K562 (cell line): ENCODE results near the gene IGLL1. TPM values are rescaled to one million over a fixed set of nuclear protein-coding genes. Genes with fewer than 3 reads are reported as not detected.

ENCODE experiments used
- ATAC-seq: fragments of 200-7000 bp; cut with Tn5 transposase; 3 replicates; pipeline ENCODE4 v1.9.1; 2020; ENCODE audit warnings: moderate library complexity
- BruUV-seq: library from RNA; stranded (reverse); fragments of 400-500 nt; replicated peaks from 2 replicates; lab custom pipeline; 2021; lab: Mats Ljungman, UMichigan
- CTCF ChIA-PET: fragments of 300-600 bp; formaldehyde crosslinking; extraction: SDS; loops from one replicate; lab custom pipeline; 2021; ENCODE audit warnings: low intra/inter-chr PET ratio; lab: Yijun Ruan, JAX
- POLR2A ChIA-PET: fragments of 300-600, 350-650 bp; sonication (Branson Sonifier 250); formaldehyde crosslinking; extraction: SDS; loops from one replicate; lab custom pipeline; 2021; ENCODE audit warnings: antibody characterized with exemption, inconsistent platforms; lab: Yijun Ruan, JAX
- DNase-seq, 4 experiments: peaks; one replicate each; pipeline versions ENCODE4 v3.0.0 to v3.0.0-alpha.2; 2011 to 2018; ENCODE audit warnings: low spot score in 3 of 4, mixed read lengths in 3 of 4; ENCODE audit errors: extremely low read depth in 1 of 4
- FAIRE-seq: peaks from 2 replicates; lab custom pipeline; 2011; peaks lifted over from hg19 to GRCh38; lab: Jason Lieb, UNC
- H2AFZ ChIP-seq: 2 replicates; pipeline ENCODE4 v1.6.0; 2011; ENCODE audit warnings: low read depth, low read length, control low read depth, inconsistent platforms
- H3K27ac ChIP-seq: fragments of 200-600 bp; 3 replicates; pipeline ENCODE4 v1.8.0; 2011; ENCODE audit warnings: low read depth, mild to moderate bottlenecking, control low read depth, inconsistent platforms, low read length, moderate library complexity, mixed read lengths; ENCODE audit errors: extremely low read depth
- H3K27me3 ChIP-seq, 2 experiments: fragments of 300-600 bp in 1 of 2; 2 replicates in 1 of 2; 3 replicates in 1 of 2; pipeline versions ENCODE4 v1.6.0 to v1.8.0; 2011; ENCODE audit warnings: inconsistent platforms in 2 of 2, low read length in 2 of 2, mild to moderate bottlenecking in 1 of 2, mixed read lengths in 1 of 2, moderate library complexity in 1 of 2; ENCODE audit not compliant: control insufficient read depth in 2 of 2, insufficient read depth in 2 of 2
- H3K36me3 ChIP-seq: fragments of 300-600 bp; 3 replicates; pipeline ENCODE4 v1.8.0; 2011; ENCODE audit warnings: mild to moderate bottlenecking, low read length, inconsistent platforms; ENCODE audit not compliant: control insufficient read depth, insufficient read depth
- H3K4me1 ChIP-seq, 2 experiments: fragments of 200-600 bp in 1 of 2; replicated peaks in 1 of 2; 2 replicates in 1 of 2; 3 replicates in 1 of 2; pipeline versions ENCODE4 v1.5.1 to v1.8.0; 2011; ENCODE audit warnings: inconsistent platforms in 2 of 2, low read length in 2 of 2, mild to moderate bottlenecking in 1 of 2, mixed read lengths in 1 of 2, moderate library complexity in 1 of 2; ENCODE audit not compliant: control insufficient read depth in 2 of 2, insufficient read depth in 2 of 2
- H3K4me2 ChIP-seq: 2 replicates; pipeline ENCODE4 v1.6.1; 2011; ENCODE audit warnings: low read length, control low read depth, inconsistent platforms, mixed read lengths; ENCODE audit not compliant: insufficient read depth
- H3K4me3 ChIP-seq: fragments of 200-600 bp; sonication (generic), shearing (Covaris generic); 2 replicates; pipeline ENCODE4 v1.5.1; 2016; ENCODE audit warnings: control low read depth, inconsistent platforms
- H3K79me2 ChIP-seq: fragments of 200-600 bp; 3 replicates; pipeline ENCODE4 v1.8.0; 2011; ENCODE audit warnings: low read length, inconsistent platforms; ENCODE audit not compliant: control insufficient read depth, insufficient read depth
- H3K9ac ChIP-seq, 2 experiments: 2 replicates each; pipeline versions ENCODE4 v1.6.0 to v1.6.1; 2011; ENCODE audit warnings: low read depth in 2 of 2, low read length in 2 of 2, control low read depth in 1 of 2, inconsistent platforms in 1 of 2, mild to moderate bottlenecking in 1 of 2, mixed read lengths in 1 of 2; ENCODE audit not compliant: insufficient read depth in 1 of 2
- H3K9me1 ChIP-seq: one replicate; pipeline ENCODE4 v1.6.0; 2011; ENCODE audit warnings: inconsistent platforms, mild to moderate bottlenecking, low read length, moderate library complexity; ENCODE audit not compliant: control insufficient read depth, insufficient read depth
- H3K9me3 ChIP-seq: replicated peaks from 2 replicates; pipeline ENCODE4 v1.5.1; 2011; ENCODE audit warnings: low read depth, low read length, inconsistent platforms; ENCODE audit not compliant: control insufficient read depth, insufficient read depth
- H4K20me1 ChIP-seq: replicated peaks from 2 replicates; pipeline ENCODE4 v1.6.1; 2011; ENCODE audit warnings: low read length, inconsistent platforms, mixed read lengths; ENCODE audit not compliant: control insufficient read depth, insufficient read depth
- ARHGAP35 ChIP-seq: fragments of 450-650 bp; IDR thresholded peaks from 2 replicates; pipeline ENCODE4 v1.6.1; 2018; ENCODE audit not compliant: partially characterized antibody
- BCL6 ChIP-seq: fragments of 250-450 bp; sonication (Bioruptor Pico); IDR thresholded peaks from 2 replicates; pipeline ENCODE4 v1.4.0; 2020
- CREBBP ChIP-seq: IDR thresholded peaks from one replicate; pipeline ENCODE4 v1.6.1; 2012; ENCODE audit warnings: low read depth, mild to moderate bottlenecking, control low read depth, inconsistent platforms, low read length
- JUN ChIP-seq, 2 experiments: sonication (generic) in 1 of 2; formaldehyde crosslinking in 1 of 2; IDR thresholded peaks; 2 replicates each; pipeline versions ENCODE4 v1.6.1 to v1.8.0; 2012 to 2022; ENCODE audit warnings: borderline replicate concordance in 2 of 2, mild to moderate bottlenecking in 2 of 2, improper control_type of control experiment in 1 of 2, low read depth in 1 of 2, low read length in 1 of 2, missing genetic modification reagents in 1 of 2
- NR2C1 ChIP-seq, 2 experiments: fragments of 450-650 bp; IDR thresholded peaks; 2 replicates each; pipeline ENCODE4 v1.6.1; 2017; ENCODE audit warnings: mild to moderate bottlenecking in 2 of 2, antibody characterized with exemption in 1 of 2, inconsistent platforms in 1 of 2, missing compliant biosample characterization in 1 of 2, missing genetic modification characterization in 1 of 2
- NR2C2 ChIP-seq, 2 experiments: fragments of 200-800 bp in 1 of 2; sonication (Bioruptor generic) in 1 of 2; sonication (generic) in 1 of 2; formaldehyde crosslinking in 1 of 2; IDR thresholded peaks; 2 replicates each; pipeline versions ENCODE4 v1.6.1 to v1.8.0; 2016 to 2022; ENCODE audit warnings: mild to moderate bottlenecking in 1 of 2, missing compliant biosample characterization in 1 of 2, missing genetic modification characterization in 1 of 2, missing genetic modification reagents in 1 of 2
- NRF1 ChIP-seq, 2 experiments: fragments of 450-650 bp; IDR thresholded peaks in 1 of 2; conservative IDR thresholded peaks in 1 of 2; 2 replicates each; pipeline ENCODE4 v1.6.1; 2014; ENCODE audit warnings: mild to moderate bottlenecking in 2 of 2
- SMAD1 ChIP-seq: fragments of 150-350 bp; IDR thresholded peaks from 2 replicates; pipeline ENCODE4 v1.6.1; 2014; ENCODE audit warnings: low read length, low read depth; ENCODE audit not compliant: partially characterized antibody
- SP1 ChIP-seq: sonication (generic); formaldehyde crosslinking; IDR thresholded peaks from 2 replicates; pipeline ENCODE4 v1.8.1; 2022; ENCODE audit warnings: mild to moderate bottlenecking, missing genetic modification reagents
- TEAD2 ChIP-seq: fragments of 450-650 bp; IDR thresholded peaks from 2 replicates; pipeline ENCODE4 v1.6.1; 2016; ENCODE audit warnings: missing genetic modification characterization, control low read depth, missing compliant biosample characterization
- ZC3H8 ChIP-seq: fragments of 450-650 bp; IDR thresholded peaks from 2 replicates; pipeline ENCODE4 v1.6.1; 2017
- ZNF717 ChIP-seq: fragments of 250-450 bp; sonication (Bioruptor Pico); IDR thresholded peaks from 2 replicates; pipeline ENCODE4 v1.5.0; 2021
- whole genome bisulfite sequencing: fragments of 100-300 bp; shearing (Covaris generic); methylation state at CpG from one replicate; pipeline ENCODE4 v1.1.6; 2016; ENCODE audit warnings: low coverage, mixed read lengths; ENCODE audit not compliant: insufficient coverage; ENCODE audit errors: missing lambda C conversion rate; 5-methylcytosine and 5-hydroxymethylcytosine counted together
- in situ Hi-C: fragments of 300-500 bp; cut with MboI; formaldehyde crosslinking; loops from 4 replicates; pipeline ENCODE4 v1.15.0; 2018; ENCODE audit warnings: inconsistent platforms, mixed read lengths
- intact Hi-C: fragments of 100-400 bp; cut with micrococcal nuclease; formaldehyde crosslinking; loops from 2 replicates; pipeline ENCODE4 v1.14.2; 2022
- polyA plus RNA-seq, 8 experiments: library from polyadenylated mRNA; depleted of rRNA in 4 of 8; stranded (reverse) in 5 of 8; unstranded in 3 of 8; fragments of >200 nt; fragmentation: Nextera tagmentation in 2 of 8; fragmentation: Illumina TruSeq in 1 of 8; extraction: Ambion mirVana in 2 of 8; extraction: Trizol in 1 of 8; gene quantifications; 2 replicates each; pipeline versions ENCODE4 v1.2.1 to v1.2.3, GENCODE V29; 2011 to 2014; ENCODE audit warnings: inconsistent platforms in 1 of 8, missing spikeins in 1 of 8
- total RNA-seq, 7 experiments: library from RNA; depleted of rRNA in 6 of 7; stranded (reverse); fragments of >200 nt in 6 of 7; fragmentation: Illumina TruSeq in 2 of 7; extraction: Trizol in 2 of 7; gene quantifications; 2 replicates each; pipeline versions ENCODE4 v1.2.1 to v1.2.3, GENCODE V29; 2011 to 2021; ENCODE audit warnings: low replicate concordance in 1 of 7
- TF ChIP-seq, protein P1 (sequence below): fragments of 250-450 bp; sonication (Bioruptor Pico); IDR thresholded peaks from 2 replicates; pipeline ENCODE4 v1.4.0; 2020; ENCODE audit warnings: mild to moderate bottlenecking, moderate library complexity, borderline replicate concordance
- TF ChIP-seq, protein P2 (sequence below), 3 experiments: fragments of 200-800 bp in 1 of 3; fragments of 250-450 bp in 1 of 3; fragments of 450-650 bp in 1 of 3; sonication (Bioruptor Pico) in 1 of 3; sonication (Bioruptor generic) in 1 of 3; formaldehyde crosslinking in 1 of 3; IDR thresholded peaks; 2 replicates each; pipeline versions ENCODE4 v1.6.1 to v1.8.0; 2016 to 2022; ENCODE audit warnings: mild to moderate bottlenecking in 2 of 3, missing genetic modification characterization in 2 of 3, missing compliant biosample characterization in 1 of 3, moderate library complexity in 1 of 3

Gene IGLL1
- total and polyA plus RNA-seq, 9 of the 15 experiments (the other 6 are each of a cell fraction or from before 2014, with no cell fraction given): 0.10 to 0.32 (median 0.20) TPM; not detected in 6

DNA sequence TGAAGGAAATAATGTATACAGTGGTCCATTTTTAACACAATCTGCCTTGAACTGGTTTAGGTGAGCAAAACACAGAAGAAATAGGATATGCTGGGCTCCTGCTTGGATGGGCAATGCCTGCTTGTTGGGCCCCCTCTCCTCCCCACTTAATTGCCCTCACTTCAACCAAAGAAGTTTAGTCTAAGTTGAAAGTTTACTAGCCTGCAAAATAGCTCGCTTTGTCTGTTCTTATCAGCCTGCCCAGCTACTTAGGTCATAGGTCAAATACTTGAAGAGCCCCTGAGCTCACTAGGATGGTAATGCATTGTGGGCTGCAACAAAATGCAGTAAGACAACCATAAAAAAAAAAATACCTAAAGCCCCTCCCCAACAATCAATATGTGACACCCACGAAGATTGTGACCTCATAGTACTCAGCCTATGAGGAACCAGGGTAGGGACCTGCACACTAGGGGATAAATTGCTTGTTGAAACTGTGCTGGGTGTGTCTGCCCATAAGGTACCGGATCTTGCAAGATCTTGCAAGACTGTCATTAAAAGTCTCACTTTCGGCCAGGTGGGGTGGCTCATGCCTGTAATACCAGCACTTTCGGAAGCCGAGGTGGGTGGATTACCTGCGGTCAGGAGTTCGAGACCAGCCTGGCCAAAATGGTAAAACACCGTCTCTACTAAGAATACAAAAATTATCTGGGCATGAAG is 41.1 kb upstream of the IGLL1 start:
- Histone ChIP-seq H3K4me1 (no peaks in the 10 kb centered on the region; a peak in 2 of 5 replicates), H3K9me3 (no peaks in the 10 kb centered on the region), H3K36me3 (no peaks in the 10 kb centered on the region), H4K20me1 (no peaks in the 10 kb centered on the region), H3K4me3 (no peak overlapping the region), H3K9me1 (no peaks in the 10 kb centered on the region), H3K27ac (no peak overlapping the region), H3K4me2 (no peak overlapping the region), H2AFZ (no peak overlapping the region), H3K27me3 (no peaks in the 10 kb centered on the region), H3K79me2 (no peaks in the 10 kb centered on the region), H3K9ac (no peak overlapping the region)
- BruUV-seq: no TSS peak
- ATAC-seq (no peak), FAIRE-seq (peak; percentile 35), DNase-seq (no peak)
- in situ Hi-C loops: loop anchor here (10.0 kb wide), 1 partner anchor 224 kb away; no protein-coding TSS in a partner anchor
- intact Hi-C loops: loop anchor here (10.0 kb wide), 1 partner anchor 144 kb away; the partner anchor contains the start of genes C22orf15 and CHCHD10
- POLR2A ChIA-PET: no interaction called here
- CTCF ChIA-PET: no interaction called here
- 11% methylated on average over 3 of the region's 9 CpGs for WGBS
- no peak for TF ChIP-seq SMAD1
- TF ChIP-seq TEAD2: no peak
- TF ChIP-seq BCL6: no peak
- TF ChIP-seq CREBBP: no peak
- TF ChIP-seq ZC3H8: no peak
- TF ChIP-seq, protein P1, sequence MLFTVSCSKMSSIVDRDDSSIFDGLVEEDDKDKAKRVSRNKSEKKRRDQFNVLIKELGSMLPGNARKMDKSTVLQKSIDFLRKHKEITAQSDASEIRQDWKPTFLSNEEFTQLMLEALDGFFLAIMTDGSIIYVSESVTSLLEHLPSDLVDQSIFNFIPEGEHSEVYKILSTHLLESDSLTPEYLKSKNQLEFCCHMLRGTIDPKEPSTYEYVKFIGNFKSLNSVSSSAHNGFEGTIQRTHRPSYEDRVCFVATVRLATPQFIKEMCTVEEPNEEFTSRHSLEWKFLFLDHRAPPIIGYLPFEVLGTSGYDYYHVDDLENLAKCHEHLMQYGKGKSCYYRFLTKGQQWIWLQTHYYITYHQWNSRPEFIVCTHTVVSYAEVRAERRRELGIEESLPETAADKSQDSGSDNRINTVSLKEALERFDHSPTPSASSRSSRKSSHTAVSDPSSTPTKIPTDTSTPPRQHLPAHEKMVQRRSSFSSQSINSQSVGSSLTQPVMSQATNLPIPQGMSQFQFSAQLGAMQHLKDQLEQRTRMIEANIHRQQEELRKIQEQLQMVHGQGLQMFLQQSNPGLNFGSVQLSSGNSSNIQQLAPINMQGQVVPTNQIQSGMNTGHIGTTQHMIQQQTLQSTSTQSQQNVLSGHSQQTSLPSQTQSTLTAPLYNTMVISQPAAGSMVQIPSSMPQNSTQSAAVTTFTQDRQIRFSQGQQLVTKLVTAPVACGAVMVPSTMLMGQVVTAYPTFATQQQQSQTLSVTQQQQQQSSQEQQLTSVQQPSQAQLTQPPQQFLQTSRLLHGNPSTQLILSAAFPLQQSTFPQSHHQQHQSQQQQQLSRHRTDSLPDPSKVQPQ (CRISPR knock-in tag): no peak
- TF ChIP-seq NRF1 (conservative IDR thresholded peaks at IDR 0.05 in 1 of 2, IDR thresholded peaks at IDR 0.05 in 1 of 2): no peak
- TF ChIP-seq, protein P2, sequence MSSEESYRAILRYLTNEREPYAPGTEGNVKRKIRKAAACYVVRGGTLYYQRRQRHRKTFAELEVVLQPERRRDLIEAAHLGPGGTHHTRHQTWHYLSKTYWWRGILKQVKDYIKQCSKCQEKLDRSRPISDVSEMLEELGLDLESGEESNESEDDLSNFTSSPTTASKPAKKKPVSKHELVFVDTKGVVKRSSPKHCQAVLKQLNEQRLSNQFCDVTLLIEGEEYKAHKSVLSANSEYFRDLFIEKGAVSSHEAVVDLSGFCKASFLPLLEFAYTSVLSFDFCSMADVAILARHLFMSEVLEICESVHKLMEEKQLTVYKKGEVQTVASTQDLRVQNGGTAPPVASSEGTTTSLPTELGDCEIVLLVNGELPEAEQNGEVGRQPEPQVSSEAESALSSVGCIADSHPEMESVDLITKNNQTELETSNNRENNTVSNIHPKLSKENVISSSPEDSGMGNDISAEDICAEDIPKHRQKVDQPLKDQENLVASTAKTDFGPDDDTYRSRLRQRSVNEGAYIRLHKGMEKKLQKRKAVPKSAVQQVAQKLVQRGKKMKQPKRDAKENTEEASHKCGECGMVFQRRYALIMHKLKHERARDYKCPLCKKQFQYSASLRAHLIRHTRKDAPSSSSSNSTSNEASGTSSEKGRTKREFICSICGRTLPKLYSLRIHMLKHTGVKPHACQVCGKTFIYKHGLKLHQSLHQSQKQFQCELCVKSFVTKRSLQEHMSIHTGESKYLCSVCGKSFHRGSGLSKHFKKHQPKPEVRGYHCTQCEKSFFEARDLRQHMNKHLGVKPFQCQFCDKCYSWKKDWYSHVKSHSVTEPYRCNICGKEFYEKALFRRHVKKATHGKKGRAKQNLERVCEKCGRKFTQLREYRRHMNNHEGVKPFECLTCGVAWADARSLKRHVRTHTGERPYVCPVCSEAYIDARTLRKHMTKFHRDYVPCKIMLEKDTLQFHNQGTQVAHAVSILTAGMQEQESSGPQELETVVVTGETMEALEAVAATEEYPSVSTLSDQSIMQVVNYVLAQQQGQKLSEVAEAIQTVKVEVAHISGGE (CRISPR knock-in tag; IDR thresholded peaks at IDR 0.05): no peak
- no peak for TF ChIP-seq JUN (IDR thresholded peaks at IDR 0.05; ENCODE audit: borderline replicate concordance, low read depth, low read length)
- TF ChIP-seq JUN (CRISPR knock-in tag; IDR thresholded peaks at IDR 0.05; ENCODE audit: borderline replicate concordance): no peak
- peak; percentile 14; the same call in 1 of the 2 replicates for TF ChIP-seq NR2C1 (IDR thresholded peaks at IDR 0.05)
- peak; percentile 40; the same call in 1 of the 2 replicates for TF ChIP-seq NR2C1 (tag; IDR thresholded peaks at IDR 0.05)
- TF ChIP-seq ARHGAP35: no peak
- no peak for TF ChIP-seq SP1 (CRISPR knock-in tag)
- TF ChIP-seq NR2C2 (CRISPR knock-in tag; IDR thresholded peaks at IDR 0.05): no peak
- TF ChIP-seq NR2C2 (tag; IDR thresholded peaks at IDR 0.05): peak; percentile 32; the same call in 1 of the 2 replicates
- TF ChIP-seq ZNF717 (CRISPR knock-in tag): no peak
